ENCODE results near the gene TTLL10.

TTLL10 gene

GRCh38 chr1:1237874-1238701 is 64.4 kb downstream of the TTLL10 start:
- no peak for DNase-seq (ENCODE audit: low read depth)

- DNase-seq (ENCODE audit: low read depth): no peak
Observed at GRCh38 chr1:1238702-1239178, 65.1 kb downstream of the TTLL10 start.

GRCh38 chr1:1239227-1239613 is 65.5 kb downstream of the TTLL10 start:
- DNase-seq (ENCODE audit: low read depth): no peak

- DNase-seq (ENCODE audit: low read depth): no peak
Observed at GRCh38 chr1:1239614-1240347, 66.1 kb downstream of the TTLL10 start.

GRCh38 chr1:1240348-1240732 is 66.7 kb downstream of the TTLL10 start:
- DNase-seq (ENCODE audit: low read depth): no peak

- DNase-seq (ENCODE audit: low read depth): no peak
Observed at GRCh38 chr1:1240822-1241587, 67.3 kb downstream of the TTLL10 start.

GRCh38 chr1:1241588-1242219 is 68.0 kb downstream of the TTLL10 start:
- no peak for DNase-seq (ENCODE audit: low read depth)

- no peak for DNase-seq (ENCODE audit: low read depth)
Observed at GRCh38 chr1:1242461-1243265, 69.0 kb downstream of the TTLL10 start.

GRCh38 chr1:1243266-1243660 is 69.6 kb downstream of the TTLL10 start:
- DNase-seq (ENCODE audit: low read depth): no peak

- no peak for DNase-seq (ENCODE audit: low read depth)
Observed at GRCh38 chr1:1243807-1244191, 70.1 kb downstream of the TTLL10 start.

- no peak for DNase-seq (ENCODE audit: low read depth)
Observed at GRCh38 chr1:1244192-1244811, 70.6 kb downstream of the TTLL10 start.

GRCh38 chr1:1245178-1245816 is 71.6 kb downstream of the TTLL10 start:
- DNase-seq (ENCODE audit: low read depth): no peak

- DNase-seq (ENCODE audit: low read depth): no peak
Observed at GRCh38 chr1:1245817-1246576, 72.3 kb downstream of the TTLL10 start.

- no peak for DNase-seq (ENCODE audit: low read depth)
Observed at GRCh38 chr1:1246577-1247340, 73.1 kb downstream of the TTLL10 start, which contains the start of gene C1QTNF12. C1QTNF12 (minus strand) TSS chr1:1246722; CDS start chr1:1246690, 32 bp downstream.

GRCh38 chr1:1247341-1247913 is 73.7 kb downstream of the TTLL10 start:
- no peak for DNase-seq (ENCODE audit: low read depth)

Measured in iris pigment epithelial cell (primary cell).